GM18951 (cell line): ENCODE data around the gene NEDD4L.

ENCODE experiments used
- POLR2A ChIP-seq: IDR thresholded peaks from 4 replicates; pipeline ENCODE4 v1.6.1; 2011; ENCODE audit warnings: mild to moderate bottlenecking; ENCODE audit not compliant: insufficient read length, insufficient read depth; ENCODE audit errors: extremely low read depth
- in situ Hi-C: fragments of 300-500 bp; cut with MboI; formaldehyde crosslinking; loops from one replicate; pipeline ENCODE4 v1.12.0; 2022; ENCODE audit warnings: low sequenced_read_pairs, mixed read lengths, inconsistent platforms; ENCODE audit not compliant: unreplicated experiment

NEDD4L gene

DNA sequence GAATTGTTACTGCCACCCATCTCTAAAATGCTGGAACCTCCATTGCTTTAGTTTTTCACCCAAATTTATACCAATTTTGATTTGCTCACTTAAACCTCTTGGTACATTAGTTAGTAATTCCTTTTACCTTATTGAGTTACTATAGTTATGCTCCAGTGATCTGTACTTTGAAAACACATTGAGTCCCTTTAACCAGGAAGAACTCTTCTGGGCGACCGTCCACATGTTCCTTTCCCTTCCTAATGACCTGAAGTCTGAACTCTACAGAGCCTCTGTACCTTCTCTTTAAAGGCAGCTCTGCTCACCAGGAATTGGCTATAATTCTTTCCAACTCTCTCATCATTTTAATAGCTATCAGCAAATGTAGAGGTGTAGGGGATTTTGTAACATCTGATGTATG is 290.0 kb downstream of the NEDD4L start:
- TF ChIP-seq POLR2A = no peak
- in situ Hi-C loops = no loop called here

DNA sequence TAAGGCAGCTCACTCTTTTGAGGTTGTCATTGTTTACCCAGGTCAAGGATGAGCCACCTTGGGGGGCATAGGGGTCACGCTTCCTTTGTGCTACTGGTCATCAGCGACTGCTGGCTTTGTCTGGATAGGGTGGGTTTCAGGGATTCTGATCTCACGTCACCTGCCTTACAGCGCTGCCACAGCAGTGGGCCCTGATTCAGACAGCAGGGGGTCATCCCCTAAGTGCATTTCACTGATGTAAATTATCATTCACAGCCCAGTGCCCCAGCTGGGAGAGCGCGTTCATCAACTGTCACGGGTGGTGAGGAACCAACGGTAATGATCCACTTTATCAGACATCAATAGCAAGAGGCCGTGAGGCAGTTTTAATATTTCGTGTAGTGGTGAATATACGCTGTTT is 291.2 kb downstream of the NEDD4L start:
- in situ Hi-C loops = no loop called here
- no peak for TF ChIP-seq POLR2A

DNA sequence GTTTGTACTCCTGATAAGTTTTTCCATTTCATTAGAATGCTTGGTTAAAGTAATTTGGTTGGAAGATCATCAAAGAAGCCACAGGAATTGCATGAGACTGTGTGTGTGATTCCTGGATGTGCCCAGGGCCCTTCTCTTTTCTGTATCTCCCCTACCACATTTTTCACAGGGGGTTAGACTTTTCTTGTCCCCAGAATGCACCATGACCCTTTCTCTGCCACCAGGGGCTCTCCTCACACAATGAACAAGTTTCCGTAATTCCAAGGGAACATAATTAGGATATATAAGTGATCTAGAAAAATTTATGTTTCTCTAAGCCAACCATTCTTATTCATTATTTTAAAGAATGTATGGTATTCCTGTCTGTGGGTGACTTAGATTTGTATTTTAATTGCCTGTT is 291.8 kb downstream of the NEDD4L start:
- TF ChIP-seq POLR2A = no peak
- in situ Hi-C loops = no loop called here

DNA sequence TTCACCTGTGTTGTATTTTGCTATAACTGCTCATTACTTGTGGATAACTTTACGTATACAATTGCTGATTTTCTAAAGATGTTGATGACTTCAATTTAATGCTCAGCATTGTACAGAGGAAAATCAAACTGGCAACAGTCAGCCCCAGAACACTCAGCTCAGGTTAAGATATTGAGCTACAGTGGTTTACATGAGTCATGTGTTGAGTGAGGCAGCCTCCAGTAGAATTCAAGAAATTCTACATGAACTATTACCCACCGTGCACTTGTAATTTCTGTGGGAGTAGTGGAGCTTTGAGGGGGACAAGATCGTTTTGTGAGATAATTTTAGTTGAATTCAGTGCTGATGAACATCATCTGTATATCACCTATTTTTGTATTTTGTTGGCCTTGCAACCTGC is 292.6 kb downstream of the NEDD4L start:
- no peak for TF ChIP-seq POLR2A
- in situ Hi-C loops = no loop called here

DNA sequence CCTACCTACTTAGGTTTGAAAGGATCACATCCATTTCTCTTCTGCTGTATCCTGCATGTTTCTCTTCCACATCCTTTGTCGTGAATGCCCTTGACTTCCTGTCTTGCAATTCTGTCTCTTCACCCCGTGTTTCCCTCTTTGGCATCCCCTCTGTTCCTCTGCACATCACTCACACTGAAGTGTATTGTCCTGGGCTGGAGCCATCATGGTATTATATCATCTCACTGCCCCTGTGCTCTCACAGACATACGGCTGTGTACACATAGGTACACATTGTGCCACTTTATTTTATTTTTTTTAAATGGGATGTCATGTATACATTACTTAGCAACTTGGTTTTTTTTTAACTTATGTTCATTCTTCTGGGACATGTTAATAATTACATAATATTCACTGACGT is 293.3 kb downstream of the NEDD4L start:
- in situ Hi-C loops = no loop called here
- TF ChIP-seq POLR2A = no peak

DNA sequence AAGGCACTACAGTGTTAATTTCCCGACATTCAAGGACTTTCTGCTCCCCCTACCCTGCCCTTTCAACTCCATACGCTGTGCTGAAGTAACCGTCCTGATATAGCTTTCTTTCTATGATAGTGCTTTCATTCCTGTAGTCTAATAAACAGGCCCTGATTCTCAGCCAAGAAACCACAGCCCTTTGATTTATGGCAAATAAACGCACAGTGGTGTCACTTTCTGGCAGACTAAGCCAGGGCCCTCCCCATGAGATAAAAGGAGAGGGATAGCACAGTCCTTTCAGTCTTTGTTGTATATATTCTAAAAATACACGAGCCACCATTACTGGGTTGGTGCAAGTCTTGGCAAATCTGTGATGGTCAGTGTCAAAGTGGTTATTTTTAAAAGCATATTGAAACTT is 293.7 kb downstream of the NEDD4L start:
- TF ChIP-seq POLR2A = no peak
- in situ Hi-C loops = no loop called here

DNA sequence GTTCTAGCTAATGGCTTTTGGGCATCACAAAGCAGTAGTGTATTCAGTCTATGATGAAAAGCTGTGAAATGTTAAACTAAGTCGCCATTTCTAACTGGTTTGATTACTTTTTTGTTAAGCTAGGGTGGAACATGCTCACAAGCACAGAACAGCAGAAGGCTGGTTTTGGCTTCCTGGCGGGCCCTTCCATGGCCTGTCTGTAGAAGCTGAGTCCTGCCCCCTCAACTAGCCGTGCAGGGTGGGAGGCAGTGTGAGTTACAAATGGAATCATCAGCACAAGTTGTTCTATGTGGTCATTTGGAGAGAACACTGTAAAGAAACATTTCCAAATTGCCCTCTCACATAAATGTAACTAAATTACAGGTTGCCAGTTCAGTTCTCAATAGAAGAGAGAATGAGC is 294.1 kb downstream of the NEDD4L start:
- TF ChIP-seq POLR2A = no peak
- in situ Hi-C loops = no loop called here

DNA sequence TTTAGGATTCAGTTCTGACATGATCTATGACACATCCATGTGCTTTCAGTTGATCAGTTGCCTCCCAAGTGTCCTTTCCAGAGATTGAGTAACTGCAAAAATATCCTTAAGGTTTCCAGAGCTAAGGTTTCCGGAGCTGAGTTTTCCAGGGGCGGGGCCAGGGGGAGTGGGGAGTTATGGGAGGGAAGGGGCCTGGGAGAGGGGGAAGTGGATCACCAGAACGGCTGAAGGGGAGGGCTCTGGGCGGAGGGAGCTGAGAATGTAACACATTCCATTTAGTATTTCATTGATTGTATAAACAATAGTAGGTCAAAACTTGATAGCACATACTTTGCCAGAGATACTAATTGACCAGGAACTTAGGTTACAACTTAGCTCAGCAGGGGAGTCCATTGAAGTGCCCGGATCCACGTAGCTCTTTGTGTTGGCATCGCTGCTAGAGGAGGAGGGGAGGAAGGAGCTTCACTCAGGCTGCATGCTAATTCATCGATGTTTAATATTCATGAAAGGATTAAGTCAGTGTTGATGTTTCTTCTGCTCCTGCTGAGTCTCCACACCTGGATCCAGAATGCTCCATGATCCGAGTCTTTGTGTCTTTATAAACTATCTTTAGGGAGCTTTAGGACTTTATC is 295.1 kb downstream of the NEDD4L start:
- in situ Hi-C loops = no loop called here
- TF ChIP-seq POLR2A = no peak

DNA sequence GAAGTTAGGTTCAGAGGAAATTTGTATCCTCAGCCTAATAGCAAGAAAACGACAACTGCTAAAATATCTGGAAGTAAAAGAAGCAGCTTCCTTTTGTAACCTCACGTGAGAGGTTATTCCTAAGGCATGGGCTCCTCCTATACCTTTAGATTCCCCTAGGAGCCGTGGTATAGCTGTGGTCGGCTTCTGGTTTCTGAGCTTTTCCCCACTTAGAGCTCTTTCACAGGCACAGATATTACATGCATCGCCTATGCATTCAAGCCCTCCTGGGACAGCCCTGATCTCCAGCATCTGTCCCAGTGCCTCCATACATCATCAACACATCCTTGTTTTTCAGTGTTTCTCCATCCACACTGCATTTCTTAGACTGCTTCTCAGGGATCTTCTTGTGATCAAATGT is 295.9 kb downstream of the NEDD4L start:
- no peak for TF ChIP-seq POLR2A
- in situ Hi-C loops = no loop called here

DNA sequence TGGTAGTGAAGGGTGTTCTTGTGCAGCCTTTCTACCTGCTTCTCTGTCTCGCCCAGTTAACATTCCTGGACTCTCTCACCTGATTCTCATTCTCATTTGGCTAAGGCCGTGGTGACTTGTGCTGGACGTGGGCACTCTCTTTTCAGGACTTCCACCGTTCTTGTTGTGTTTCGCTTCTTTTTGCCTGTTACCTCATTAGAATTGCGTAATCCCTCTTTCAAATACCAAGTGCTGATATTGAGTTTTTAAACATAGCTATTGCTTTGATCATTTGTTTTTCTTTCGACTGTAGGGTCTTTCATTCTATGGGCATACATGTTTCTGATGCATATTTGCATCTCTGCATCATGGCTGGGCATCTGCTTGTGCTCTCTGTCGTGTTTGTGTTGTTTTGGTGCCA is 297.9 kb downstream of the NEDD4L start:
- in situ Hi-C loops = no loop called here
- no peak for TF ChIP-seq POLR2A

DNA sequence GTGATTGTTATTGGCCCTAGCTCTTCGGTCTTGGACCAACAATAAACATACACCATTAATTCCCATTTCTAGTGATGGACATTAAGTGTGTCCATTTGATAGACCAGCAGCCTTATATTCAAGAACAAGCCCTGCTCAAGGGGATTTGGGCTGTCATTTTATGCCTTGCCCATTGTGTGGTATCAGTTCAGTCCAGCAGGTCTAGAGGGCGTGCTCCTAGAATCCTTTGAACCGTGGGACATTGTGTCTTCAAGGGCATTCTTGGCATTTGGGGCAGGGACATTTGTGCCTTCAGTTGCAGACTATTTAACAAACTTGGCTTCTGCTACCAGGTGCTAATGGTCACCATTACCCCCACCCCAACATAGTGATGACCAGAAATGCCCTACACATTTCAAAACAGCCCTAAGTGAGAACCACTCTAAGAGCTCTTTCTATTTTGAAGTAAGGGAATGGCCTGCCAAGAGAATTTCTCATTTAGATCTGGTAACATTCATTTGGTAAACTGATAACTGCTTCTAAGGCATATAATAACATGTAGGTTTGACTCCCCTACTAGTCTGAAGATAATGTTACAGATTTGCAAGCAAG is 300.1 kb downstream of the NEDD4L start:
- TF ChIP-seq POLR2A = no peak
- in situ Hi-C loops = no loop called here

DNA sequence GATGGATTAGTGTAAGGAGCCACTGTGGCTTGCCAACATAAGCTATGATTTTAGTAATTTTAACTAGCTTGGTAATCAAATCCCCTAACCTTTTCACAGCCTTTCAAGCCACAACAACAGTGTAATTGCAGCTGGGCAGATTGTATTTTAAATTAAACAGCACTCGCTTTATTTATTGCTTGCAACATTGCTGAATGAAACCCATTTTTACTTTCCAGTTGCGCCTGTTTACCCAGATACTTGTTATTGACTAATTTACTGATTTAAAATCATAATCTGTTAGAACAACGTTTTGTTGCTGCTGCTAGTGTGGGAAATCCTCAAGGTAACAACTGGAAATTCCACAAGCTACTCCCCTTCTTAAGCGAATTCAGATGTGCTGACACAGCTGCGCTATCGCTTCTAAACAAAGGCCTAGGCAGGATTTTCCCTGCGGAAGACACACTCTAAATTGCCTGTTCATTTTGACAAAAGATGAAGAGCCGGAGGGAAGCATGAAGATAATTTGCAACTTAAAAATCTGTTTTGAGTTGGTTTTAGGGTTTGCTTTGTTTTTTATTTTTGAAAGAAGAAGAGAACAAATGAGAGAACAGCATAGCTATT is 300.9 kb downstream of the NEDD4L start:
- TF ChIP-seq POLR2A = no peak
- in situ Hi-C loops = no loop called here

DNA sequence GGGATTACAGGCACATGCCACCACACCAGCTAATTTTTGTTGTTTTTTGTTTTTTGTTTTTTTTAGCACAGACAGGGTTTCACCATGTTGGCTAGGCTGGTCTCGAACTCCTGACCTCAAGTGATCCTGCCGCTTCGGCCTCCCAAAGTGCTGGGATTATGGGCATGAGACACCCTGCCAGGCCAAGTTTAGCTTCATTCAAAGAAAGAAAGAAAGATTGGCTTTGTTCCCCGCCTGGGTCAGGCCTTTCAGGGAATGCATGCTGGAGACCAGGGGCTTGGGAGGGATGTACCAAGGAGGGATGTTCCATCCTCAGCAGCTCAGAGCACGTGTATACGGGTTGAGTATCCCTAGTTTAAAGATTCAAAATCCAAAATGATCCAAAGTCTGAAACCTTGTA is 301.8 kb downstream of the NEDD4L start:
- TF ChIP-seq POLR2A = no peak
- in situ Hi-C loops = no loop called here

DNA sequence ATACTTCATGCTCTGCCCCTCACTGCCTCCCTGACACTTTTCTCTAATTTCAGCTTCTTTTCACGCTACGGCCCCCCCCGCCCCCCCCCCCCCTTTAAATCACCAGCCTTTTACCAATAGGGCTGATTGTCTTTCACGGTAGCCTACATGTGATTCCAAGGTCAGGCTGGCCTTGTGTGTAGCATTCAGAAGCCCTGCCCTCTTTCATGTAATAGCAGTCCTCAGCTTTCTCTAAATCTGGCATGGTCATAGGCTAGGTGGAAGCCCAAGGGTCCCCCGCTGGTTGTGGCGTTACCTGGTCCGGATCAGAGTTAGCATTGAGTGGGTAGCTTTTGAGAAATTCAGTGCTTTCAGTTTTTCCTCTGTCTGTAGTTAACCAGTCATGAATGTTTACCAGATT is 303.1 kb downstream of the NEDD4L start:
- TF ChIP-seq POLR2A = no peak
- in situ Hi-C loops = no loop called here
